Measurements from ENCODE around the gene HOXA5.

Gene HOXA5

DNA sequence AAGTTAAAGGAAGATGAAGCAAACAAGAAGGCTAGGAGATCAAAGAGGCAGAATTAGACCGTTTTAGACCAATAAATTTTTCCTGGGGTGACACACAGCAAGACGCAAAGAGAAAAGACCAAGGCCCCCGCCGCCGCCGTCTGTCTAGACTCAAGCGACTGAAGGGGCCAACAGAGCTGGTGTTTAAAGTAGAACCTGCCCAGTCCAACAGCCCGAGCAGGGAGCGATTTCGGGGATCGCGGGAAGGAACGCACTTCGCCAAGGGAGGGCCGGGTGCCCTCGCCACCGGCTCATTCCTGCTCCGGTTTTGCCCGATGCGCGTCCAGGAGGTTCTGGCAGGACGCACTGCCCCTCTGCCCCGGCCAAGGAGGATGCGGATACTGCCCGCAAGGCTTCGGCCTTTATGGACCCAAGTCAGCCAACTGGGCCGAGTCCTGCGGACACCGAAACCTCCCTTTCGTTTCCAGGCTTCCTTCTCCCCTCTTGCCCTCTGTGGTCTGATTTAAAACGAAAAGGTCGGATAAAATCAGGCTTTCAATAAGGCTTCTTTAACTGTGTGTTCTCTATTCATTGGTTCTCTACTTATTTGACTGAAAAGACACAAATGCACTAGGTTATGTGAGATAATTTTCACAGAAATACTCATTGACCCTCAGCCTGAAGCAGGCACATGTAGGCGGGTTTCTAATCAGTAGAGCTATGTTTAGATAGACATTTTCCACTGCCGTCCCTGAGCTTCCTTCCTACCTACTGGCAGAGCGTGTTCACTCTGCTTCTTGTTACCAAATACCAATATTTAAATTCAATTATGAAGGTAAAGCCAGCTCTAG lies 15.2 kb upstream of the HOXA5 start:
- DNase-seq = peak in 1 of 2 donors; percentile 37

DNA sequence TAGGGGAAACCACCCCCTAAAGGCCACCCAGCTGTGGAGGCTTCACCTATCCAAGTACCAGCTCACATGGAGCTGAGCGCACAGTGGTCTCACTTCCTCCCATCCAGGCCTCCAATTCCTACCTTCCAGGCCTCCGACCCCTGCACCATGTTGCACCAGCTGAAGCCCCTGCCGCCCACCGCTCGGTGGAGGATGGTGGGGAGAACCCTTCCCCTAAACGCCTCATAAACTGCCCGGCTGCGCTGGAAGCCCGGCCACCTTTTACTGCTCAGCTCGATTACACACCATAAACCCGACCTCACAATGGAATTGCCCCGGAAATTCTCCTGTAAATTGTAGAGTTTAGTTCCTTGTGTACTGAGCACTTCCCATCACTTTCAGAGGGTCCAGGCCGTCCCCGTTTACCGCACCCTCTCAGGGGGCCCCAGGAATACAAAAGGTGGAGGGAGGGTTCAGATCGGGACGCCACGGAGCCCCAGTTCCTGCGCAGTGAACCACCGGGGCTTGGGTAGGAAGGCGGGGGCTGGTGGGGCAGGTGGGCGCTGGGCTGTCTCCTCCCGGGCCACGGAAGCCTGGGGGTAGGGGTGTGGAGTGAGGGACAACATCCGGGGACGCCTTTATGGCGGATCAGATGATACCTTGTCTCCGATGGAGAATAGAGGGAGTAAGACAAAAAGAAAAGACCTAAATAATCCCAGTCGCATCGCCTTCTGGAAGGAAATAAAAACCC lies 14.4 kb upstream of the HOXA5 start:
- DNase-seq = peak in 1 of 2 donors; percentile 5

DNA sequence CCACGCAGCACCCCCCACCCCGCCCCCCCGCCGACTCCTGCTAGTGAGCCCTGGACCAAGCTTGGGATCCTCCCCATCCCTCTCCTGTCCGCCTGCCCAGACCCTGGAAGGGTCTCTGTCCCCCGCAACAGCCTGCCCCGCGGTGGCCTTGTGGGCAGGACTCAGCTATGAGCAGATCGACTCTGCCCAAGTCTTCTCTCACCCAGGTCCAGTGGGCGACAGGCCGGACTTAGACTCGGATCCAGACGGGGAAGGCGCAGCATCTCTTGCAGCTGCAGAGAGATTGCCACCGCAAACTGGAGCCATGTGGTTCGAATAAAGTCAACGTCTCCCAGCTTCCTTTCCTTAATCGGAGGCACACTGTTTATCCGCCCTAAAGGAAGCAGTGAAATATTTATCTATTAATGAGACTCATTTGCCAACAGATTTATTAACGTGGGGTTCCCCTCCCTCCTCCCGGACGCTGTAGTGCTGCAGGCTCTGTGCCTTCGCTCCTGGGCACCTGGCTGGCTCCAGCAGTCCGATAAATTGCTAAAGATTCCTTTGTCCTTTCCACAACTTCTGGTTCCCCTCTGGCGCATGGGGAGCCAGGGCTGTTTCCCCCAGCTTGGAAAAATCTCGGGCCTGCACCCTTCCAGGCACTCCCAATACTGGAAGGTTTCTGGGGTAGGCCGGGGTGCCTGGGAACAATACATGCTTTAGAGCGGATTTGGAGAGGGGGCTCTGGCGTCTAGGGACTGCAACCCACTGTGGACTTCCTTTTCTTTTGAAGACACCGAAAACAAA lies 13.6 kb upstream of the HOXA5 start:
- DNase-seq = no peak

DNA sequence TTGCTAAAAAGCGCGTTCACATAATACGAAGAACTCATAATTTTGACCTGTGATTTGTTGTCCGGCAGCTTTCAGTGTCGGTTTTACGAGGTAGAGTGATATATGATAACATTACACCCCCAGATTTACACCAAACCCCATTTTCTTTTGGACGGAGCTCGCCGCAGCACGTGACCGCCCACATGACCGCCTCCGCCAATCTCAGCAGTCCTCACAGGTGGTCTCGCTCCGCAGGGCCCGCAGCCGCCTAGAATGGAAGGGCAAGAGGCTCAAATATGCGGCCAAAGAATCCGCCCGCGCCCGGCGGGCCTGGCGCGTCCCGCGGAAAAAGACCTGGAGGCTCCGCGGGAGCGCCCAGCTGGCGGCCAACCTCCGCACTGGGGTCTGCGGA lies 13.0 kb upstream of the HOXA5 start, which contains the start of gene HOXA7:
Gene HOXA7 (minus strand): TSS at position 168 of the 391 bp plus-strand sequence. CDS start 130 bp downstream, at position 38.
- no peak for DNase-seq

DNA sequence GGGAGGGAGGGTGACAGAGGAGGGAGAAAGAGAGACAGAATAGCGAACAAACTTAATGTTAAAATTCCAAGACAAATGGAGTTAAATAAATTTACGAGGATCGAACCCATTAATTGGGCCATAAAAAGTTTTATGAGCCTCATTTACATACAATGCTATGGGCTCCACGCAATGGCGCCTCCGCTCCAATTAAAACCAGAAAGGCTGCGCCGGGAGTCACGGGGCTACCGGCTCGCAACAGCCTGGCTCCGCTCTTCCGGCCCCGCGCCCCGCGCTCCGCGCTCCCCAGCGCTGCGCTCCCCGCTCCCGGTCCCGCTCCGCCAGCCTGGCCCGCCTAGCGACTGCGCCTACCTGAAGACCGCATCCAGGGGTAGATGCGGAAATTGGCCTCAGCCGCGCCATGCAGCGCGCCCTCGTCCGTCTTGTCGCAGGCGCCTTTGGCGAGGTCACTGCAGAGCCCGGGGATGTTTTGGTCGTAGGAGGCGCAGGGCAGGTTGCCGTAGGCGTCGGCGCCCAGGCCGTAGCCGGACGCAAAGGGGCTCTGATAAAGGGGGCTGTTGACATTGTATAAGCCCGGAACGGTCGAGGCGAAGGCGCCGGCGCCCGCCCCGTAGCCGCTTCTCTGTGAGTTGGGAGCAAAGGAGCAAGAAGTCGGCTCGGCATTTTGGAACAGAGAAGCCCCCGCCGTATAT lies 12.5 kb upstream of the HOXA5 start:
- DNase-seq = peak in 1 of 2 donors; percentile 12

DNA sequence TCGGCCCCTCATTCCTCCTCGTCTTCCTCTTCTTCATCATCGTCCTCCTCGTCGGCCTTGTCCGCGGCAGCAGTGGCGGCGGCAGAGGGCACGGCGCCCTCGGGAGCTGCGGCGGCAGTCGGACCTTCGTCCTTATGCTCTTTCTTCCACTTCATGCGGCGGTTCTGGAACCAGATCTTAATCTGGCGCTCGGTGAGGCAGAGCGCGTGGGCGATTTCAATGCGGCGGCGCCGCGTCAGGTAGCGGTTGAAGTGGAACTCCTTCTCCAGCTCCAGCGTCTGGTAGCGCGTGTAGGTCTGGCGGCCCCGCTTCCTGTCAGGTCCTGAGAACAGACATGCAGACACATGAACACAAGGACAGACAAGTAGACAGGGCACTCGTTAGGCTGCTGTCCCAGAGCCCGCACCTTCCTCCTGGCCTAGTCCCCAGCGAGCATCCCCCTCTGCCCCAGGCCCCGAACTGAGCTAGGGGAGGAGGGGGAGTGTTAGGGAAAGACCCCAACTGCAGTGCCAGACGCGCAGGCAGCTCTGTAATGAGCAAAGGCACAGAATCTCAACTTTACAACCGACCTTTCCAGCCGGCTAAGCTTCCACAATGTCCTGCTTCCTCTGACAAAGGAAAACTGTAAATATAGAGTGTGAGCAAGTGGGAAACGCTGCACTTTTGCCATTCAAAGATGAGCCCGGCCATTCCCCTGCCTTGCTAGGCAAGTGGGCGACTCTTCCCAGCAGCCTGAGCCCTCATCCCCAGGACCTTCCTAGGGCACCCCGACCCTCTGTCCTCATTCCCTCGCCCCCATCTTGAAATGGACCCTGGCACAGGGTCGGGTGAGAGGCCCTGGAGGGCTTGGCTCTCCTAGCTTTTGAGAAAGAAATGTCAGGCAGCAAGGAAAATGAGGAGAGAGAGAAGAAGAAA lies 11.7 kb upstream of the HOXA5 start:
- DNase-seq = no peak

DNA sequence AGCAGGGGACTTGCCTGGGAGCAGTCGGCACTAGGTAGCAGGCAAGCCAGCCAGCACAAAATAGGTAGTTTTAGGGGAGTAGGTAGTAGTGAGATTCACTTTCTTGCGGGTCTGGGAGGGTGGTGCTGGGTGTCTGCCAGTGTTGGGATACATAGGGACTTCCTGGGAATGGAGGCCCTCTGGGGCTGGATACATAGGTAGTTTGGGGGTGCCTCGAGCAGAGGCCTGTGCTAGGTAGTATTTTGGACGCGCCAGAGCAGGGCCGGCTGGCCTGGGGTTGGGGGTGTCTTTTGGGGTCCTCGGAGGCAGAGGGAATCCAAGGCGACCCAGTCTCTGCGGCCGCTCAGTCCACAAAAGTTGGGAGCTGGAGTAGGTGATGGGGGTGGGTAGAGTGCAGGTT lies 10.9 kb upstream of the HOXA5 start:
- no peak for DNase-seq

DNA sequence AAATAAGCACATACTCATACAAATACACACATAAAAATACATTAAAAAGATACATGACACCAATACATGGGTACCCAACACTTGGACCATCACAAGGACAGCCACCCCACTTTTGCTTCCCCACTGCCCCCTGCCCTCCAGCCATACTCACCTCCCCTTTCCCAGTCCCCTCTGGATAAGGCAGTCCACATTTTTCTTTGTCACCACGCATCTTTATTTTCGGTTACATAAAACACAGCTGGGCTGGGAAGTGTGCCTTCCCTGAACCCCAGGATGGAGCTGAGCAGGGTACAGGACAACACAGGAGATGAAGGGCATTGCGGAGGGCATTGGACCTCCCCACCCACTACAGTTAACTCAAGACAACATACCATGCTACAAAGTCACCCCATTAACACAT lies 10.0 kb upstream of the HOXA5 start:
- DNase-seq = no peak

DNA sequence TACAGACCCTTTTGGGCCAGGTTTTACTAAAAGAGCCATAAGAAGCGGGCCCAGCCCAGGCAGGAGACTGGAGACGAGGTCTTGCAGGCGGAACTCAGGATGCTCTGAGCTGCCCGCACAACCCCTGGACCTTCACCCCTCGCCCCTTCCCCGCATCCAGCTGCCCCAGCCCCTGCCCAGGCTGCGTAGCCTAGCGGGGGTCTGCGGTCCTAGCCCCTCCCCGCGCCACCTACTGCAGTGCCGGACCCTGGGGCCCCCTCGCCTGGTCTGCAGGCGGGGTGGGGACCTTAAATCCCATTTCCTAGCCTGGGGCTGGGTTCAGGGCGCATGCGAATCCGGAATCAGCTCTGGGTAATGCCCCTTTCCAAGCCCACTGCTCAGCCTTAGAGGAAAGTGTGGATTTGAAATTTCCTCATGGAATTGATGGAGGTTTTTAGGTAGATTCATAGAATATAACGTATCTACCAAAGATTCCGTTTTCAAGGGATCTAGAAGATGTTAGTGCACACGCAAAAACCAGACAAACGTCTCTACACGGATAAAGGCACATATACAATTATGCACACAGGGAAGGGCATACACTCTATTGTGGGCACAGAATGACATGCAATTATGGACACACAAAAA lies 9.4 kb upstream of the HOXA5 start:
- DNase-seq = no peak

DNA sequence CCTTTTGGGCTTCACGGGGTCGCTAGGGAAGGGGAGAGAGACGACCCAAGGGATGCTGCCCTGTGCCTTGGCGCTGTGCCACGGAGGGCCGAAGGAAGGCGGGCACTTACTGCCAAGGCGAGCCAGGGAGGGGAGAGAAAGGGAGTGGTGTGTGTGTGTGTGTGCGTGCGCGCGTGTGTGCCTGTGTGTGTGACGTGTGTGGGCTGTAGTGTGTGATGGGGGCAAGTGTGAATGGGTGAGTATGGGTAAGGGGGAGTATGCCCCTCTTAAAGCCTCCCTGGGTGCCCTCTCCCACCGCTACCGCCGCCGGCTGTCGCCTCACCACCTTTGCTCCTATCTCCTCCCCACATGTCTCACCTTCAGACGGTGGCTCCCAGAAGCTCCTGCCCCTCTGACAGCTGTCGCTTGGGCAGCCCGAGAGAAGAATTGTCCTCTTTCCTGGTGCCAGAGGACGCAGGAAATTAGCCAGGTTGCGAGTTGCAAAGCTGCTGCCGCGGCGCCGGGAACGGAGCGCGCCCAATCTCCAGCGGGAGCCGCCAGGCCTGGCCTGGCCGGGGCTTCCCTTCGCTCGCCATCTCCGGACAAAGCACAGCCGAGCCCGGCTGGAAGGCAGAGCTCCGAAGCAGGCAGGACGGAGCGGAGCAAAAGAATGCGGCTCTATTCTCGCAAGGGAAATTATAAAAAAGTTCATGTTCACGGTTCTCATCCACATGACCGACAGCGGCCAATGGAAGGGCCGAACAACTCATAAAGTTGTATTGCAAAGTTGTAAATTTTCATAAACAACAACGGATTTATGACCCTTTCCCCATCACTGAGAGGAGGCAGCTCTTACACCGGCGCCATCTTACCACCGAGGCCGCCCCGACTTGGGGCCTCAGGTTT lies 8.7 kb upstream of the HOXA5 start, which contains the start of gene HOXA3:
Gene HOXA3 (minus strand): TSS at position 653 of the 885 bp plus-strand sequence. CDS start 41,943 bp downstream, outside the sequence.
- DNase-seq = peak in 1 of 2 donors; percentile 32

DNA sequence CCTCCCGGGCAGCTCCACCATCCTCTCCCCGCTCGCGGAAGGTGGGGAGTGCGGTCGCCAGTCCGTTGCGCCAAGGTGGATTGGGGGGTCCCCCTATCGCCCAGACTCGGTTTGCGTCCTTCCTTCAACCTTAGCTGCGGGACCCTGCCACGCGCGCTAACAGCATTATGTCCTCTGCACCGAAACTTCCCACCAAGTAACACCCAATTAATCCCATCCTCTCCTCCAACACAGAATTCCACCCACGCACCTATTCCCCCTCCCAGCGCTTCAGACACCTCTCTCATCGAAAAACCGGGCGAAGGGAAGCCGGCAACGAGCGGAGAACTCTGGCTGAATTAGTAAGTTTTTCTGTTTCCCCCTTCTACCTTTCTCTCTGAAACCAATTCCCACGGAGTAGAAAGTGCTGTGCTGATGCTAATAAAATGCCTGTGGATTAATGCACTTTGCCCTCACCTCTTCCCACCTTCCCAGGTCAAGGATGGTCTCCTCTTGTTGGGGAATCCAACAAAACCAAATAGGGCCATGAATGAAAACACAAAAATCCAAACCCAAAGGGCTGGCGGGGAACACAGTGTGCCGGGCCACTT lies 8.0 kb upstream of the HOXA5 start:
- no peak for DNase-seq

DNA sequence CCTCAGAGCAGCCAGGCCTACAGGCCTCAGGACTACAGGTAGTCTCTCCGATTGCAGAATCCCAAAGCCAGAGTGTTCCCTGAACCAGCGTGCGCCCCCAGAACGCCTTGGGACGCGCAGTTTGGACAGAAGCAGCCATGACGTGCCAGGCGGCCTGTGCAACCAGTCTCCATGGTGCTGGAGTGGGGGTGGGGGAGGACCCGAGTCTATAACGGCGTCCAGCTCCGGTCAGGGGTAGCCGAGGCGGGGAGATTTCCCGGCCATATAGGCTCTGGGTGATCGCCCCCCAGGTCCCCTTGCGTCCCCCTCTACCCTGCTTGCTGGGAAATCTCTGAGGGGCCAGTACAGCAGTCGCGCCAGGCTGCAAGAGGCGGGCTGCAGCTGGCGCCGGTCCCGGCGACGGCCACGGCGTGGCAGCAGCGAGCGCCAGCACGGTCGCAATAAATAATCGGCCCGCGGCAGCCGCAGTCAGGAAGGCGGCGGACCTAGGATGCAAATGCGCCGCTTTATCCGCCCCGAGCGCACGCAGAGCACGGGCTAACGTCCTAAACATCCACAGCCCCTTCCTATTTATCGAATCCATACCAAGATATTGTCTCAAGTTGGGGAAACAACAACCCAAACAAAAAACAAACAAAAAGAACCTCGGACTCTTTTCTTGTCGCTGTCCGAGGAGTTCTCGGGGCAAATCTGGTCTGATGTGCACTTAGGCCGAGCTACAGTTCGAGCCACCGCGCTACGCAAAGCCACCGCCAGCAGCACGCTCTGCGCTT lies 7.3 kb upstream of the HOXA5 start:
- DNase-seq = peak; percentile 46 to 73

DNA sequence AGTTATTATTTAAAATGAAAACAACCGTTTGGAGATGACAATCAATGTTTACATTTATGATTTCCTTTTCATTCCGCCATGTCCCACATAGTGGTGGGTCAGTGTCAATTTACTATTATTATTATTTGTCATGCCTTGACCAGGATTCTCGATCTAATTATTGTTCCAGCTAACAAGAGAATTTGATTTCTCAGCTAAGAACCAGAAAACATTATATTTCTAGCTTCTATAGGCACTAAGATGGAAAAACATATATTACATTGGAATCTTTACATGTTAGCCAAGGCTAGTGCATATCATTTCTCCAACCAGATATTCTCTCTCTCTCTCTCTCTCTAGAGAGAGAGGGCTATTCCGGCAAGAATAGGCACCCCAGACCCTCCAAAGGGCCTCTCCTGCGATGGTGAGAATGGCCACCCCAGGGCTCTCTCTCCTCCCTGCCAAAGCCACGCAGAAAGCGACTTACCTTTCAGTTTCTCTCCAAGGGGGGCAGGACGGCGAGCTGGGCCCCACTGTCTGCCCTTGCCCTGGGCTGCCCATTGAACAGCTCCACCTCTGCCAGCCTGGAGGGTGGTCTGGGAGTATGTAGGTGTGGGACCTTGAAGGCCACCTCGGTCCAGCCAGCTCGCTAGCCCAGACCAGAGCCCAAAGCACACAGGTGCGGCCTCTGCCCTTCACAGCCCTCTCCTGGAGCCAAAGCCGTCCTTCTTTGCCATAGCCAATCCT lies 6.5 kb upstream of the HOXA5 start:
- no peak for DNase-seq

DNA sequence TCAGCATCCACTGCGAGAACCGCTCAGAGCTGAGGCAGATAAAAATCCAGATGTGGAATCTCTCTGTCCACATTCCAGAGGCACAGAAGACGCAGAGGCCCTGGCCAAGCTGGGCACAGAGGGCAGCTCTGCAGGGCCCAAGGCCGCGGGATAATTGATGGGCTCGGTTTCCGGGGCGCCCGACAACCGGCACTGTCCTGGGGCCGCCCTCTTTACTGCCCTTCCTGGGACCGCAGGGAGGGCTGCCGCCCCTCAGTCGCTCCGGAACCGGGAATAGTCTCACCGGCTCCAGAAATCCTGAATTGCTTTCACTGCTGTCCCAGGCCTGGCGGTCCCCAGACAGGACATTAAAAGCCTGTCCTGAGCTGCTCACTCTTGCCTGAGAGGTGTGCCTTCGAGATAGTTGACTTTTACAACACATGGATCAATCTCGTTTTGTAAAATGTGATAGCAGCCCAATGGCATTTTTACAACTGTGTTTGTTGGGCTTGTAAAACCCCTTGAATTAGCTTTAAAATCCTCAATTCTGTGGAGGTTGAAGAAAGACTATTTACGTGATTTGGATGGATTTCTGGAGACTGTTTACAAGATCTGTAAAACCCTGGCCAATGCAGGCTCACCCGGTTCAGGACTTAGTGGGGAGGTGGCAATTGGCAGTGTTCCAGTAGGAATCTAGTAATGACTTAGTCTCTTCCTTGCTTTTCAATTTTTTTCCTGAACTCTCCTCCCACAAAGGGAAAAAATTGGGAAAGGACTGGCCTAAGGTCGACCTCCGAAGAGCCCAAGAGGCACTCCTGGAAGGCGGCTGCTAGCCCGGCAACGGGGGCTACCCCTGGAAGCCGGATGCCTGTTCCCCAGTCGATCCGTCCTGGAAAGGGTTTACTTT lies 5.5 kb upstream of the HOXA5 start:
- no peak for DNase-seq

DNA sequence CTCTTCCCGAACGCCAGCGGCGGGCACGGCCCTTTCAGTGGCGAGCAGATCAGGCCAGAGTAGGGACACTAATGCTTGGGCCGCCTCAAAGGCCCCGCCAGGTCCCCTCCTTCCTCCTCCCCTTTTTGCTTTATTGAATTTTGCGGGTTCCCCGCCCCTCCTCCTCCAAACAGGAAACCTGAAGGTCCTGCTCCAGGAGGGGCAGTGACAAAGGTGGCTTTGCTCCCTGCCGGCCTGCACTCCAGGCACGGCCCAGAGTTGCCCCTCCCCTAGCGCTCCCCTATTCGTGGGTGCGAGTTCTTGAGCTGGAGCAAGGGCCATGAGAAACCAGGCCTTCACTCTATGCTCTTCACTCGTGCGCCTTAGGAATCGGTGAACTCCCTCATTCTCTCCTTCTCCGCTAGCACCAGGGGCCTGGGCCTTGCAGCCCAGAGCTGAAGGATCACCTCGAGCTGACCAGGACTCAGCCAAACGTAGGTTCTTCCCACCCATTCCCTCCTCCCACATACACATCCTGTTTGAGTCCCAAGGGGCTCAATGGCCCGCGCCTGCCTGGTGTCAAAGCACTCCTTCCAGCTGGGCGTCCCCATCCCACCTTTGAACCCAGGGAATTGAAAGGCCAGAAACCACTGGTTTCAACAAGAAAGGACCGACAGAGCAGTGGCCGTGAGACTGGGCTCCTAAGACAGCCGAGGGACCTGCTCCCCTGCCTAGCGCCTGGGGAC lies 4.7 kb upstream of the HOXA5 start:
- no peak for DNase-seq

Measured in inflammatory macrophage treated with lipopolysaccharide for 1 hour (primary cell).